GM18867 (cell line): ENCODE measurements around the gene UGT2A2.

ENCODE experiments used
- ATAC-seq: cut with Tn5 transposase; IDR thresholded peaks from one replicate; pipeline ENCODE4 v1.9.1; 2021; ENCODE audit warnings: mild to moderate bottlenecking, moderate library complexity; ENCODE audit not compliant: unreplicated experiment

Gene UGT2A2

DNA sequence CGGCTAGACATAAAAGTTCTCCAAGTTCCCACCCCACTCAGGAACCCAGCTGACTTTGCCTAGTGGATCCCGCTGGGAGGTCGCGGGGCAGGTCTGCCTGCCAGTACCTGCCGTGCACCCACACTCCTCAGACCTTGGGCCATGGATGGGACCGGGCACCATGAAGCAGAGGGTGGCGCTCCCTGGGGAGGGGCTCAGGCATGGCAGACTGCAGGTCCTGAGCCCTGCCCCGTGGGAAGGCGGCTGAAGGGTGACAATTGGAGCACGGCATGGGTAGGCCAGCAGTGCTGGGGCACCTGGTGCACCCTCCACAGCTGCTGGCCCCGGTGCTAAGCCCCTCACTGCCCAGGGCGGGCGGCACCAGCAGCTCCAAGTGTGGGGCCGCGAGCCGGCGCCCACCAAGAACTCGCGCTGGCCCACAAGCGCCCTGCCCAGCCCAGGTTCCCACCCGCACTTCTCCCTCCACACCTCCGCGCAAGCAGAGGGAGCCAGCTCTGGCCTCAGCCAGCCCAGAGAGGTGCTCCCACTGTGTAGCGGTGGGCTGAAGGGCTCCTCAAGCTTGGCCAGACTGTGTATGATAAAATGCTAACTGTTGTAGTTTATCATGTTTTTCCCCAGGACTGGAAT lies 63.1 kb downstream of the UGT2A2 start:
- ATAC-seq: no peak

DNA sequence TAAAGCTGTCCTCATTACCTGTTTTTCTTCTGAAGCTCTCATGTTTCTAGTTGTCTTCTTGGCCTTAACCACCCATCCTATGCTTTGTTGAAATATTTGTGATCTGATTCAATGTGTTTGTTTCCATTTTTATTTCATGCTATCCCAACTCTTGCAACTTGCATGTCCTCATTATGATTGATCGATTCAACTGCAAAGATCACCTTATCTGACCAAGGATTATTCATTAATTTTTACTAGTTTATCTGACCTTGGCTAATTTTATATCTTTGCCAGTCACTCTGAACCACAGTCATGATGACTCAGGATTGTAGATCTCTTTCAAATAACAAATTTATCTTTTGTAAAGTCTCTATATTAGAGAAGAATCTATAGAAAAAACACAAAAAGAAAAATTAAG lies 70.7 kb downstream of the UGT2A2 start:
- no peak for ATAC-seq

DNA sequence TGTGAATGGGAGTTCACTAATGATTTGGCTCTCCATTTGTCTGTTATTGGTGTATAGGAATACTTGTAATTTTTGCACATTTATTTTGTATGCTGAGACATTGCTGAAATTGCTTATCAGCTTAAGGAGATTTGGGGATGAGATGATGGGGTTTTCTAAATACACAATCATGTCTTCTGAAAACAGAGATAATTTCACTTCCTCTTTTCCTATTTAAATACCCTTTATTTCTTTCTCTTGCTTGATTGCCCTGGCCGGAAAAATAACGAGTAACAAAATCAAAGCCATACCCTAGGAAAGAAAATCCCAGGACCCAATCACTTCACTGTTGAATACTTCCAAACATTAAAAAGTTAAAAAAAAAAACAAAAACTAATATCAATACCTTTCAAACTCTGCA lies 76.0 kb downstream of the UGT2A2 start:
- ATAC-seq: no peak

DNA sequence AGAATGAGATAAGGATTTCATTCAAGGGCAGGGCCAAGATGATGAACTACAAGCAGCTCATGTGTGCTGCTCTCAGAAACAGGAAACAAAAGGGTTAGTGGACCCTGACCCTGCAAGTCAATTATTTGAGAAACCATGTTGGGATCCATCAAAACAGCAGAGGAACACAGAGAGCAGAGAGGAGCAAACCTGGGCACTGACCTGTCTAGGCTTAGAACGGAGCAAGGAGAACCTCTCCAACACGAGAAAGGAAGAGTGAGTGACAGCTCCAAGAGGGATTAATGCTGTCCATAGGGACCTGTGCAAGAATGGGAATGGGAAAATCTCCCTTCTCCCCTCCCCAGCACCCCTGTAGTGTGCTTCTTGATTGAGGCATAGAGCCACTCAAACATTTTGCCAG lies 89.8 kb downstream of the UGT2A2 start:
- no peak for ATAC-seq

DNA sequence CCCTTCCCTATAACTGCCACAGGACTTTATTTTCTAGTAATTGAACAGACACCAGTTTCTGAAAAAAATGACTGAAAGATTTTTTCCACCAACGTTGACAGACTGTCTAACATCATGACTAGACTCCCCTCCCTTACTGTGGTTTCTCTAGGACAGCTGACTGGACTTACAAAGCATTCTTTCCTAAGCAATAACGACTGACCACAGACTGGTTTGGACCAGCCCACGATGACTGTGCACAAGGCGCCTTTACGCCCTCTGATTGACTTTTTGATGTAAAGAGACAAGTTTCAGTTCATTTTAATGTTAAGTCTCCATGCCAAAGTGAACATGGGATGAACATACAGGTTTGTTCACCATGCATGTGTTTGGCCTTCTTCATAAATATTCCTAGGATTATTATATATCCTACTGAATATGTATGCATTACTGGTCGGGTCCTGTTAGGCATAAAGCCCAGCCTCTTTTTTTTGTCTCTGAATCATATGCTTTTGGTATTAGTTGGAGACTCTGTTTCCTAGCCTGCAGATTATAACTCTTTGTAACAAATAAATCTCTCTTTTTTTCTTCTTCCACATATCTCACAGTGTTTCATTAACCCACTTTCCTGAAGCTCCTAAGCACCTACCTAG lies 93.2 kb downstream of the UGT2A2 start:
- ATAC-seq: no peak
